PC-9 (cell line): Measurements from ENCODE around the gene ZBTB9. TPM values are rescaled to one million over a fixed set of nuclear protein-coding genes. Genes with fewer than 3 reads are reported as not detected.
A peak's percentile ranks its signal among the peaks of the same experiment; 100 is the strongest.

Source experiments
- BruUV-seq: library from RNA; stranded (reverse); fragments of 400-500 nt; replicated peaks from 2 replicates; lab custom pipeline; 2021; lab: Mats Ljungman, UMichigan
- CTCF ChIA-PET: fragments of 300-600 bp; sonication (Branson Sonifier 250); formaldehyde crosslinking; loops from one replicate; lab custom pipeline; 2022; ENCODE audit warnings: antibody characterized with exemption; lab: Charles Lee
- POLR2A ChIA-PET: fragments of 300-600 bp; sonication (Branson Sonifier 250); formaldehyde crosslinking; loops from one replicate; lab custom pipeline; 2022; ENCODE audit warnings: antibody characterized with exemption; ENCODE audit not compliant: unreplicated experiment; lab: Charles Lee
- DNase-seq, 2 experiments: peaks; one replicate each; pipeline versions ENCODE4 v3.0.0 to v3.0.0-alpha.2; 2015 to 2022; ENCODE audit warnings: mixed read lengths in 1 of 2
- H2AFZ ChIP-seq: fragments of 200-600 bp; sonication (generic); 2 replicates; pipeline ENCODE4 v1.8.1; 2017; ENCODE audit warnings: antibody characterized with exemption
- H3F3A ChIP-seq: fragments of 200-600 bp; sonication (generic); 2 replicates; pipeline ENCODE4 v1.8.1; 2017; ENCODE audit warnings: antibody characterized with exemption, mild to moderate bottlenecking, low read depth; ENCODE audit not compliant: insufficient read depth
- H3K27ac ChIP-seq: fragments of 200-600 bp; sonication (generic); 2 replicates; pipeline ENCODE4 v1.6.1; 2016; ENCODE audit warnings: mixed run types
- H3K27me3 ChIP-seq: fragments of 200-600 bp; sonication (generic); 2 replicates; pipeline ENCODE4 v1.6.1; 2016; ENCODE audit warnings: low read depth, mixed run types; ENCODE audit not compliant: insufficient read depth
- H3K36me3 ChIP-seq: fragments of 200-600 bp; sonication (generic); 2 replicates; pipeline ENCODE4 v1.6.1; 2016; ENCODE audit warnings: low read depth, mixed run types
- H3K4me1 ChIP-seq: fragments of 200-600 bp; sonication (generic); replicated peaks from 2 replicates; pipeline ENCODE4 v1.6.1; 2016; ENCODE audit warnings: mixed run types; ENCODE audit not compliant: insufficient read depth
- H3K4me2 ChIP-seq: fragments of 200-600 bp; sonication (generic); 2 replicates; pipeline ENCODE4 v1.6.1; 2017; ENCODE audit warnings: mixed run types
- H3K4me3 ChIP-seq: fragments of 200-600 bp; sonication (generic); 2 replicates; pipeline ENCODE4 v1.6.1; 2016; ENCODE audit warnings: mixed run types
- H3K79me2 ChIP-seq: fragments of 200-600 bp; sonication (generic); 2 replicates; pipeline ENCODE4 v1.6.1; 2017; ENCODE audit warnings: low read depth, mixed run types
- H3K9me2 ChIP-seq: fragments of 200-600 bp; sonication (generic); 2 replicates; pipeline ENCODE4 v1.8.1; 2017; ENCODE audit warnings: mild to moderate bottlenecking; ENCODE audit not compliant: insufficient read depth
- H3K9me3 ChIP-seq: fragments of 200-600 bp; sonication (generic); 2 replicates; pipeline ENCODE4 v1.8.1; 2016; ENCODE audit warnings: low read depth; ENCODE audit not compliant: insufficient read depth
- H4K20me1 ChIP-seq: fragments of 200-600 bp; sonication (generic); 2 replicates; pipeline ENCODE4 v1.8.1; 2017; ENCODE audit not compliant: insufficient read depth
- EZH2 ChIP-seq: fragments of 200-600 bp; sonication (generic); IDR thresholded peaks from 2 replicates; pipeline ENCODE4 v1.8.0; 2017; ENCODE audit warnings: antibody characterized with exemption, low read depth
- intact Hi-C: fragments of 100-400 bp; cut with micrococcal nuclease; formaldehyde crosslinking; loops from one replicate; pipeline ENCODE4 v1.10.0; 2022; ENCODE audit not compliant: unreplicated experiment
- microRNA-seq: library from miRNA; unstranded; fragments of <30 nt; microRNA quantifications from one replicate; pipeline ENCODE4 v1.2.0, GENCODE V29; 2021; ENCODE audit warnings: borderline number of aligned reads, borderline replicate concordance
- total RNA-seq: library from RNA; stranded (reverse); gene quantifications from 2 replicates; pipeline ENCODE4 v1.2.3, GENCODE V29; 2021
- TF ChIP-seq, protein P1 (sequence below): fragments of 200-600 bp; sonication (generic); conservative IDR thresholded peaks from 2 replicates; pipeline ENCODE4 v1.6.1; 2017; ENCODE audit warnings: mixed run types, antibody characterized with exemption, mild to moderate bottlenecking, moderate library complexity

The ZBTB9 gene
- total RNA-seq, 1 experiment from 2014 or later, result 7.9 TPM

DNA sequence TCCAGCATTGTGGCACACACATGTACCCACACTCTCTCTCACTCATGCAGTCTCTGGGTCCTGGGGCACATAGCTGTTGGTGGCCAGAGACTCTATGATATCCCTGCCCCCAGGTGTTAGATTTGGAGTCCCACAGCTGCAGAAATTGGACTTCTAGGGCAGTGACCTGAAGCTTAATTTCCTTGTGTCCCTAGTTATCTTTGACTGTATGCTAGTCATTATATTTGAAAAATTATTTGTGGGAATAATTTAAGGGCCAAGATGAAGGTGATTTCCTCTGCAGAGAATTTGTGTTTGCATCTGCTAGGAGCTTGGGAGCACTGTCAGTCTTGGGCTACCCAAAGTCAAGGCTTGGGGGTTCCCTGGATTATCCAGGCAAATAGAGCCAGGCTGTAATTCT lies 50.1 kb downstream of the ZBTB9 start:
- CTCF ChIA-PET, result interaction anchor here (0.7 kb wide), 1 partner anchor 14 kb away, joined by 5 read pairs; no protein-coding TSS in a partner anchor
- BruUV-seq, result no TSS peak
- POLR2A ChIA-PET, result no interaction called here

DNA sequence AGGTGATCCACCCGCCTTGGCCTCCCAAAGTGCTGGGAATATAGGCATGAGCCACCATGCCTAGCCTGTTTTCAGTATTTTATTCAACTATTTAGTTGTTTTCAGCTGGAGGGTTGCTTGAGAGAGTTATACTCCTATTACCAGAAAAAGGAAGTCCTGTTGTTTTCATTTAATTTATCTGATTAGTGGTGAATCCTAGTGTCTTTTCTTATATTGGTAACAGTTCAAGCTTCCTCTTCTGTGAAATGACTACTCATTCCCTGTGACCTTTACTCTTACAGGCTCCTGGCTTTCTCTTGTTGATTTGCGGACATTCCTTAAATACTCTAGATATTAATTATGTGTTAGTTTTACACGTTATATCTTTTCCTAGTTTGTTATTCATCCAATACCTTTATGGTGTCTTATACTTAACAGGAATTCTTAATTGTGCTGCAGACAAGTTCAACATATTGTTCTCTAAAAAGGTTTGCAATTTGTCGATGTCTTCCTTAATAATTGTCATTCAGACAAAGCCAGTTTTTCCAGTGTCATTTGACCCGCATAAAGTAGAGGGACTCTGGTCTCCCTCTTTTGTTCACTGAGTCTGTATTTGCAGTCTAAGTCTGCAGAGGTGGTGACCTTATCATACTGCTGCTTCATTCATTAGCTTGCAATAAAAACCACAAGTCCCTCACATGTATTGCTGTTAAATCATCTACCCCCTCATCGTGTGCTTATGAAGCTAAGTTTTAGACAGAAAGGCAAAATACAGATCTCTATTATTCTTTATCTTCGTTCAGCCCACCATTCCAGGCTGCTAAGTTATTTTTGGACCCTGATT lies 51.4 kb downstream of the ZBTB9 start:
- Histone ChIP-seq H3K4me3 (no peak overlapping the region), H2AFZ (no peak overlapping the region), H3K9me2 (no peaks in the 10 kb centered on the region), H3K27ac (no peak overlapping the region), H3K4me1 (peaks cover 11% of the 10 kb centered on the region), H3K9me3 (no peaks in the 10 kb centered on the region; the same call in 1 of the 2 replicates), H3K4me2 (peak overlapping the region; percentile 19; the same call in 1 of the 2 replicates), H4K20me1 (no peaks in the 10 kb centered on the region), H3F3A (no peaks in the 10 kb centered on the region), H3K79me2 (no peaks in the 10 kb centered on the region), H3K36me3 (no peaks in the 10 kb centered on the region), H3K27me3 (no peaks in the 10 kb centered on the region)
- BruUV-seq, result no TSS peak
- TF ChIP-seq, protein P1, sequence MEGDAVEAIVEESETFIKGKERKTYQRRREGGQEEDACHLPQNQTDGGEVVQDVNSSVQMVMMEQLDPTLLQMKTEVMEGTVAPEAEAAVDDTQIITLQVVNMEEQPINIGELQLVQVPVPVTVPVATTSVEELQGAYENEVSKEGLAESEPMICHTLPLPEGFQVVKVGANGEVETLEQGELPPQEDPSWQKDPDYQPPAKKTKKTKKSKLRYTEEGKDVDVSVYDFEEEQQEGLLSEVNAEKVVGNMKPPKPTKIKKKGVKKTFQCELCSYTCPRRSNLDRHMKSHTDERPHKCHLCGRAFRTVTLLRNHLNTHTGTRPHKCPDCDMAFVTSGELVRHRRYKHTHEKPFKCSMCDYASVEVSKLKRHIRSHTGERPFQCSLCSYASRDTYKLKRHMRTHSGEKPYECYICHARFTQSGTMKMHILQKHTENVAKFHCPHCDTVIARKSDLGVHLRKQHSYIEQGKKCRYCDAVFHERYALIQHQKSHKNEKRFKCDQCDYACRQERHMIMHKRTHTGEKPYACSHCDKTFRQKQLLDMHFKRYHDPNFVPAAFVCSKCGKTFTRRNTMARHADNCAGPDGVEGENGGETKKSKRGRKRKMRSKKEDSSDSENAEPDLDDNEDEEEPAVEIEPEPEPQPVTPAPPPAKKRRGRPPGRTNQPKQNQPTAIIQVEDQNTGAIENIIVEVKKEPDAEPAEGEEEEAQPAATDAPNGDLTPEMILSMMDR, result no peak
- TF ChIP-seq EZH2, result no peak
- ChIA-PET POLR2A (interaction anchor here (0.6 to 0.7 kb wide), 2 partner anchors 84 to 246 kb away, joined by 3 read pairs; no protein-coding TSS in a partner anchor), CTCF (interaction anchor here (0.6 kb wide), 1 partner anchor 197 kb away, joined by 3 read pairs; no protein-coding TSS in a partner anchor)
- intact Hi-C loops, result no loop called here
- DNase-seq, result peak; percentile 2 to 42

More for the DNA sequence above, 50.1 kb downstream of the ZBTB9 start:
- TF ChIP-seq EZH2, result no peak
- TF ChIP-seq, protein P1, result no peak
- Histone ChIP-seq H3K27ac (no peak overlapping the region), H3K4me1 (peaks cover 11% of the 10 kb centered on the region), H3K9me2 (no peaks in the 10 kb centered on the region), H3K79me2 (no peaks in the 10 kb centered on the region), H2AFZ (no peak overlapping the region), H3K9me3 (no peaks in the 10 kb centered on the region; the same call in 1 of the 2 replicates), H3K27me3 (no peaks in the 10 kb centered on the region), H3K4me2 (no peak overlapping the region), H3K36me3 (no peaks in the 10 kb centered on the region), H3K4me3 (no peak overlapping the region), H4K20me1 (no peaks in the 10 kb centered on the region), H3F3A (no peaks in the 10 kb centered on the region)
- DNase-seq, result no peak
- intact Hi-C loops, result no loop called here

Small RNA genes within 50 kb of the gene (microRNA-seq; reads per million reads assigned to microRNA genes)
- not detected for gene MIR5004

Other genes starting within 250 kb of the ZBTB9 start
- 16.4 and 25.4 TPM in 2 replicates for gene HSD17B8, start 249.9 kb upstream of the ZBTB9 start, total RNA-seq
- gene RING1, start 246.1 kb upstream of the ZBTB9 start, total RNA-seq, result 18.9 and 19.2 TPM in 2 replicates
- gene VPS52, start 182.7 kb upstream of the ZBTB9 start, total RNA-seq, result 46.2 and 48.3 TPM in 2 replicates
- gene RPS18, start 182.5 kb upstream of the ZBTB9 start, total RNA-seq, result 2,057 and 2,442 TPM in 2 replicates
- gene B3GALT4, start 177.5 kb upstream of the ZBTB9 start, total RNA-seq, result 10.3 and 12.8 TPM in 2 replicates
- gene WDR46, start 165.3 kb upstream of the ZBTB9 start, total RNA-seq, result 52.4 and 59.6 TPM in 2 replicates
- 51.5 and 57.2 TPM in 2 replicates for gene PFDN6, start 165.0 kb upstream of the ZBTB9 start, total RNA-seq
- 99.3 and 102 TPM in 2 replicates for gene RGL2, start 155.6 kb upstream of the ZBTB9 start, total RNA-seq
- gene TAPBP, start 140.5 kb upstream of the ZBTB9 start, total RNA-seq, result 156 and 194 TPM in 2 replicates
- 16.5 and 20.8 TPM in 2 replicates for gene ZBTB22, start 136.8 kb upstream of the ZBTB9 start, total RNA-seq
- 60.1 and 61.6 TPM in 2 replicates for gene DAXX, start 131.6 kb upstream of the ZBTB9 start, total RNA-seq
- 82.9 and 91.4 TPM in 2 replicates for gene KIFC1, start 62.8 kb upstream of the ZBTB9 start, total RNA-seq
- 47.6 and 52.0 TPM in 2 replicates for gene PHF1, start 43.6 kb upstream of the ZBTB9 start, total RNA-seq
- gene CUTA, start 36.5 kb upstream of the ZBTB9 start, total RNA-seq, result 213 and 220 TPM in 2 replicates
- 13.6 and 17.7 TPM in 2 replicates for gene SYNGAP1, start 34.5 kb upstream of the ZBTB9 start, total RNA-seq
- 24.6 and 28.4 TPM in 2 replicates for gene BAK1, start 125.7 kb downstream of the ZBTB9 start, total RNA-seq
- 78.3 and 86.9 TPM in 2 replicates for gene ITPR3, start 166.7 kb downstream of the ZBTB9 start, total RNA-seq